H1 (cell line): ENCODE measurements around the gene PLCL2. TPM values are rescaled to one million over a fixed set of nuclear protein-coding genes. Genes with fewer than 3 reads are reported as not detected.

Experiments
- CTCF ChIA-PET: fragments of 300-600 bp; sonication (Branson Sonifier 250); formaldehyde crosslinking; loops from one replicate; lab custom pipeline; 2021; ENCODE audit not compliant: partially characterized antibody; lab: Charles Lee
- POLR2A ChIA-PET: fragments of 300-600 bp; sonication (Branson Sonifier 250); formaldehyde crosslinking; loops from one replicate; lab custom pipeline; 2021; ENCODE audit warnings: inconsistent platforms; ENCODE audit not compliant: partially characterized antibody; lab: Charles Lee
- DNase-seq, 2 experiments: peaks; one replicate each; pipeline versions ENCODE4 v3.0.0 to v3.0.0-alpha.2; 2010 to 2022; ENCODE audit warnings: low spot score in 2 of 2, low read depth in 1 of 2, mixed read lengths in 1 of 2
- FAIRE-seq: peaks from 2 replicates; lab custom pipeline; 2011; peaks lifted over from hg19 to GRCh38; lab: Jason Lieb, UNC
- H2AFZ ChIP-seq: 2 replicates; pipeline ENCODE4 v1.8.1; 2012; ENCODE audit warnings: low read length, inconsistent platforms
- H2AK5ac ChIP-seq: 2 replicates; pipeline ENCODE4 v1.6.1; 2013; ENCODE audit warnings: low read depth, low read length
- H2BK120ac ChIP-seq: replicated peaks from 2 replicates; pipeline ENCODE3; 2013; ENCODE audit warnings: low read depth, low read length, inconsistent platforms
- H2BK12ac ChIP-seq: 2 replicates; pipeline ENCODE4 v1.6.1; 2013; ENCODE audit warnings: low read depth, low read length
- H2BK15ac ChIP-seq: 2 replicates; pipeline ENCODE4 v1.6.1; 2013; ENCODE audit warnings: low read length
- H2BK20ac ChIP-seq: 2 replicates; pipeline ENCODE4 v1.6.1; 2013; ENCODE audit warnings: low read length
- H2BK5ac ChIP-seq: 2 replicates; pipeline ENCODE4 v1.6.1; 2013; ENCODE audit warnings: low read depth, low read length
- H3K14ac ChIP-seq: 2 replicates; pipeline ENCODE4 v1.6.1; 2013; ENCODE audit warnings: inconsistent platforms; ENCODE audit not compliant: insufficient read length
- H3K18ac ChIP-seq: 2 replicates; pipeline ENCODE4 v1.6.1; 2013; ENCODE audit warnings: low read length; ENCODE audit errors: extremely low read depth
- H3K23ac ChIP-seq: 2 replicates; pipeline ENCODE4 v1.6.1; 2013; ENCODE audit warnings: inconsistent platforms; ENCODE audit not compliant: insufficient read length
- H3K23me2 ChIP-seq: 2 replicates; pipeline ENCODE4 v1.6.1; 2013; ENCODE audit warnings: low read depth, low read length
- H3K27ac ChIP-seq: 2 replicates; pipeline ENCODE4 v1.6.1; 2011; ENCODE audit warnings: low read depth, low read length, inconsistent platforms
- H3K27me3 ChIP-seq, 4 experiments: replicated peaks in 1 of 4; 1 replicate in 1 of 4; 2 replicates in 3 of 4; pipeline versions ENCODE4 v1.6.1 to v1.8.1; 2011 to 2013; ENCODE audit warnings: low read length in 3 of 4, mild to moderate bottlenecking in 3 of 4, inconsistent platforms in 2 of 4, mixed read lengths in 2 of 4, moderate library complexity in 1 of 4; ENCODE audit not compliant: control insufficient read depth in 3 of 4, insufficient read depth in 3 of 4; ENCODE audit errors: extremely low read depth in 1 of 4
- H3K36me3 ChIP-seq, 4 experiments: 2 replicates each; pipeline versions ENCODE4 v1.6.1 to v1.8.1; 2011 to 2013; ENCODE audit warnings: mild to moderate bottlenecking in 4 of 4, low read length in 3 of 4, moderate library complexity in 2 of 4, control low read depth in 1 of 4, inconsistent platforms in 1 of 4; ENCODE audit not compliant: insufficient read depth in 4 of 4, control insufficient read depth in 2 of 4
- H3K4ac ChIP-seq: replicated peaks from 2 replicates; pipeline ENCODE3; 2013; ENCODE audit warnings: low read length, low read depth, mixed read lengths, inconsistent platforms; ENCODE audit not compliant: insufficient read length
- H3K4me1 ChIP-seq, 4 experiments: replicated peaks in 1 of 4; 1 replicate in 1 of 4; 2 replicates in 3 of 4; pipeline versions ENCODE4 v1.6.1 to v1.8.1; 2011 to 2013; ENCODE audit warnings: low read length in 3 of 4, inconsistent platforms in 2 of 4, mixed read lengths in 1 of 4; ENCODE audit not compliant: insufficient read depth in 4 of 4, control insufficient read depth in 3 of 4
- H3K4me2 ChIP-seq, 2 experiments: 2 replicates each; pipeline versions ENCODE4 v1.6.1 to v1.8.1; 2011 to 2013; ENCODE audit warnings: low read depth in 2 of 2, low read length in 2 of 2, control low read depth in 1 of 2, inconsistent platforms in 1 of 2, mild to moderate bottlenecking in 1 of 2; ENCODE audit not compliant: insufficient read depth in 1 of 2
- H3K4me3 ChIP-seq, 4 experiments: fragments of 200-600, 300-600 bp in 1 of 4; sonication (generic), shearing (Covaris generic), sonication (Bioruptor Twin) in 1 of 4; 2 replicates each; pipeline versions ENCODE4 v1.5.1 to v1.8.1; 2011 to 2016; ENCODE audit warnings: low read length in 4 of 4, low read depth in 3 of 4, control low read depth in 2 of 4, inconsistent platforms in 2 of 4, mild to moderate bottlenecking in 2 of 4, mixed read lengths in 1 of 4, moderate library complexity in 1 of 4; ENCODE audit not compliant: insufficient read depth in 2 of 4; ENCODE audit errors: extremely low read depth in 1 of 4
- H3K56ac ChIP-seq: replicated peaks from 2 replicates; pipeline ENCODE3; 2013; ENCODE audit warnings: low read depth, mild to moderate bottlenecking, mixed read lengths, low read length, inconsistent platforms; ENCODE audit not compliant: insufficient read length
- H3K79me1 ChIP-seq: 2 replicates; pipeline ENCODE4 v1.6.1; 2013; ENCODE audit warnings: low read depth, low read length, control low read depth
- H3K79me2 ChIP-seq, 2 experiments: 2 replicates each; pipeline versions ENCODE4 v1.6.1 to v1.8.1; 2012 to 2013; ENCODE audit warnings: low read length in 2 of 2, mild to moderate bottlenecking in 2 of 2, inconsistent platforms in 1 of 2; ENCODE audit not compliant: insufficient read depth in 2 of 2, control insufficient read depth in 1 of 2
- H3K9ac ChIP-seq, 4 experiments: replicated peaks in 1 of 4; 1 replicate in 1 of 4; 2 replicates in 3 of 4; pipeline versions ENCODE4 v1.6.1 to v1.8.1; 2011 to 2013; ENCODE audit warnings: low read depth in 3 of 4, low read length in 3 of 4, control low read depth in 2 of 4, mild to moderate bottlenecking in 2 of 4, moderate library complexity in 2 of 4, inconsistent platforms in 1 of 4; ENCODE audit errors: extremely low read depth in 1 of 4
- H3K9me3 ChIP-seq, 2 experiments: 2 replicates each; pipeline versions ENCODE4 v1.6.1 to v1.8.1; 2012 to 2013; ENCODE audit warnings: mild to moderate bottlenecking in 2 of 2, moderate library complexity in 2 of 2, control low read depth in 1 of 2, inconsistent platforms in 1 of 2, low read depth in 1 of 2, low read length in 1 of 2, mixed read lengths in 1 of 2; ENCODE audit not compliant: insufficient read depth in 2 of 2
- H4K20me1 ChIP-seq, 2 experiments: replicated peaks in 1 of 2; 2 replicates each; pipeline versions ENCODE3 to v1.8.1; 2011 to 2013; ENCODE audit warnings: inconsistent platforms in 2 of 2, low read length in 2 of 2, mild to moderate bottlenecking in 1 of 2; ENCODE audit not compliant: insufficient read depth in 2 of 2, control insufficient read depth in 1 of 2
- H4K5ac ChIP-seq: 2 replicates; pipeline ENCODE4 v1.6.1; 2013; ENCODE audit warnings: low read length, low read depth, mixed read lengths, inconsistent platforms; ENCODE audit not compliant: insufficient read length
- H4K8ac ChIP-seq: 2 replicates; pipeline ENCODE4 v1.8.0; 2013; ENCODE audit warnings: mild to moderate bottlenecking, moderate library complexity, low read length, inconsistent platforms; ENCODE audit not compliant: insufficient read depth; ENCODE audit errors: extremely low read depth
- H4K91ac ChIP-seq: replicated peaks from 2 replicates; pipeline ENCODE3; 2013; ENCODE audit warnings: low read length, mixed read lengths, inconsistent platforms; ENCODE audit not compliant: insufficient read length
- EP300 ChIP-seq, 2 experiments: IDR thresholded peaks; 1 replicate in 1 of 2; 2 replicates in 1 of 2; pipeline ENCODE4 v1.6.1; 2011 to 2012; ENCODE audit warnings: low read depth in 2 of 2, low read length in 2 of 2, mild to moderate bottlenecking in 2 of 2, borderline replicate concordance in 1 of 2, inconsistent platforms in 1 of 2, moderate library complexity in 1 of 2
- KDM4A ChIP-seq: IDR thresholded peaks from one replicate; pipeline ENCODE4 v1.7.1; 2012; ENCODE audit warnings: low read depth, mild to moderate bottlenecking, moderate library complexity, low read length, inconsistent platforms; ENCODE audit not compliant: severe bottlenecking
- RAD21 ChIP-seq, 2 experiments: IDR thresholded peaks in 1 of 2; conservative IDR thresholded peaks in 1 of 2; 2 replicates each; pipeline ENCODE4 v1.6.1; 2011; ENCODE audit warnings: low read depth in 2 of 2, low read length in 2 of 2, improper control_type of control experiment in 1 of 2, inconsistent platforms in 1 of 2, mild to moderate bottlenecking in 1 of 2, moderate library complexity in 1 of 2
- SAP30 ChIP-seq: fragments of 300-600 bp; sonication (generic); IDR thresholded peaks from 2 replicates; pipeline ENCODE4 v1.7.1; 2012; ENCODE audit warnings: low read length, moderate library complexity, mild to moderate bottlenecking, inconsistent platforms; ENCODE audit not compliant: insufficient read depth, insufficient replicate concordance
- SP2 ChIP-seq: IDR thresholded peaks from 2 replicates; pipeline ENCODE4 v1.6.1; 2012; ENCODE audit warnings: mild to moderate bottlenecking, low read length, inconsistent platforms
- SP4 ChIP-seq: IDR thresholded peaks from 2 replicates; pipeline ENCODE4 v1.6.1; 2012; ENCODE audit warnings: low read length, inconsistent platforms
- ZNF274 ChIP-seq: IDR thresholded peaks from 2 replicates; pipeline ENCODE4 v1.7.0; 2012; ENCODE audit warnings: low read length, borderline replicate concordance; ENCODE audit errors: extremely low read depth
- WGBS, 2 experiments: shearing (Covaris generic) in 1 of 2; methylation state at CpG; one replicate each; pipeline versions ENCODE4 v1.1.6 to v1.1.7; 2013 to 2015; ENCODE audit warnings: low lambda C conversion rate in 2 of 2, mixed read lengths in 2 of 2, inconsistent platforms in 1 of 2, low coverage in 1 of 2, missing lambda C conversion rate in 1 of 2; ENCODE audit not compliant: insufficient replicate concordance in 2 of 2, insufficient coverage in 1 of 2, insufficient read length in 1 of 2; ENCODE audit errors: extremely low coverage in 1 of 2, missing lambda C conversion rate in 1 of 2; 5-methylcytosine and 5-hydroxymethylcytosine counted together
- polyA plus RNA-seq, 7 experiments: library from polyadenylated mRNA; depleted of rRNA in 3 of 7; stranded (reverse) in 5 of 7; unstranded in 2 of 7; fragments of >200 nt in 5 of 7; fragments of 200-250 nt in 2 of 7; gene quantifications; 1 replicate in 5 of 7; 2 replicates in 1 of 7; 4 replicates in 1 of 7; pipeline versions ENCODE4 v1.2.1 to v1.2.3, GENCODE V29; 2011 to 2013; ENCODE audit warnings: missing spikeins in 2 of 7, mixed read lengths in 2 of 7
- total RNA-seq: library from RNA; stranded (reverse); fragmentation: NEBNext Ultra II Directional; extraction: Animal tissue kit (Norgen Biotek cat#: 25700); gene quantifications from 2 replicates; pipeline ENCODE4 v1.2.1, GENCODE V29; 2021

The PLCL2 gene
- total and polyA plus RNA-seq, 2 of the 8 experiments (the other 6 are each of a cell fraction or from before 2014, with no cell fraction given) = 3.5 to 6.8 TPM

DNA sequence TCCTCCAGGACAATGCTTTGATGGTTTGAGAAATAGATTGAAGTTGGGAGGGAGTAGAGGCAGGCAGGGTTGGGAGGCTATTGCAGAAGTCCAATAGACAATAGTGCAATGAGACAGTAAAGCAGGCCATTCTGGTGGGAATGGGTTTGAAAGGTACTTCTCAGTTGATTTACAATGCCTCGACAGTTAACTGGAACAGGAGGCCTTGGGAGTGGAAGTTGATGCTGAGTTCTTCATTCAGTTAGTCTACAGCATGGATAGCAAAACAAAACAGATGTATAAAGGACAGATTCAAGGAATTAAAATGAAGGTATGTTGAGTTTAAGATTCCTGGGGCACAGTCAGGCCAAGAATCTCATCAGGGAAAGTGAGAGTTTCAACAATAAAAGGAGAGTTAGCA, 6.8 kb upstream of the PLCL2 start:
- 81% methylated on average over 1 of the region's 1 CpG; no CpG with 5 or more reads in 1 of the 2 experiments for WGBS, 2 experiments
- Histone ChIP-seq H3K18ac (no peak overlapping the region), H3K27me3 (peaks cover 0 to 6% (median 2%) of the 10 kb centered on the region in 4 experiments; a peak in 3 of 7 replicates), H3K9ac (no peak overlapping the region), H3K4me3 (no peak overlapping the region), H2BK5ac (no peak overlapping the region), H4K8ac (no peak overlapping the region), H4K20me1 (no peaks in the 10 kb centered on the region), H3K4ac (no peak overlapping the region), H3K23ac (no peak overlapping the region), H2BK12ac (no peak overlapping the region), H3K4me2 (no peak overlapping the region), H3K14ac (no peak overlapping the region), H4K91ac (no peak overlapping the region), H3K79me2 (no peaks in the 10 kb centered on the region), H3K4me1 (peaks cover 0 to 5% (median 0%) of the 10 kb centered on the region in 4 experiments; a peak in 2 of 7 replicates), H3K27ac (no peak overlapping the region), H2BK120ac (no peak overlapping the region)
- ChIA-PET CTCF (interaction anchor here (1.2 kb wide), 1 partner anchor 17 kb away, joined by 3 read pairs; no protein-coding TSS in a partner anchor), POLR2A (no interaction called here)
- DNase-seq (no peak), FAIRE-seq (no peak)
- TF ChIP-seq KDM4A = no peak
- TF ChIP-seq EP300 (IDR thresholded peaks at IDR 0.05; ENCODE audit: borderline replicate concordance in 1 of 2, low read depth in 2 of 2, low read length in 2 of 2) = no peak
- TF ChIP-seq SP2 = no peak
- no peak for TF ChIP-seq RAD21 (IDR thresholded peaks at IDR 0.05 in 1 of 2, conservative IDR thresholded peaks at IDR 0.05 in 1 of 2; ENCODE audit: low read depth in 2 of 2, low read length in 2 of 2)
- TF ChIP-seq ZNF274 = no peak
- no peak for TF ChIP-seq SAP30
- TF ChIP-seq SP4 = no peak
- TF ChIP-seq, all 59 proteins: peak for 0
- Histone ChIP-seq H3K36me3 (no peaks in the 10 kb centered on the region), H3K9me3 (no peaks in the 10 kb centered on the region), H3K56ac (no peak overlapping the region), H2BK15ac (no peak overlapping the region), H2AK5ac (no peak overlapping the region), H2AFZ (no peak overlapping the region), H3K23me2 (no peaks in the 10 kb centered on the region), H4K5ac (no peak overlapping the region), H2BK20ac (no peak overlapping the region), H3K79me1 (no peaks in the 10 kb centered on the region)
